OCI-M1 (cell line): ENCODE results near the gene CCDC197.

ENCODE experiments used
- DNase-seq: peaks from one replicate; lab custom pipeline; 2025; lab: John Stamatoyannopoulos, UW

CCDC197 gene

DNA sequence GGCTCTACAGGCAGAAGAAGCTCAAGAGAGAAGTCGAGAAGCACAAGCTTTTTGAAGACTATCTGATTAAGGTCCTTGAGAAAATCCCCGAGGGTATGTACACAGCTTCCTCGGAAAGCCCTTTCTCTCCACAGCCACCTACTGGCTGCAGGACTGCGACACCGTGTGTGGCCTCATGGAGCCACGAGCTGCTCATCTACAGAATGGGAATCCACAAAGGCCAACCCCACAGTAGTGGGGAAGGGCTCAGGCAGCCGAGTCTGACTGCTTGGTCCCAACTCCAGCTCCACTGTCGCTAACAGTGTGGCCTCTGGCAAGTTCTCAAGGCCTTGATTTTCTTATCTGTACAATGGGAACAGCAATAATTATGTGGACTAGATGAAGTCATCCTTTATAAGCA lies 2.5 kb downstream of the CCDC197 start:
- peak; percentile 2 for DNase-seq

GRCh38 chr14:94000267-94000666 lies 3.2 kb downstream of the CCDC197 start:
- no peak for DNase-seq

GRCh38 chr14:94001016-94001415 lies 3.9 kb downstream of the CCDC197 start:
- DNase-seq, result no peak

GRCh38 chr14:94001501-94002396 lies 4.6 kb downstream of the CCDC197 start:
- peak; percentile 53 for DNase-seq

DNA sequence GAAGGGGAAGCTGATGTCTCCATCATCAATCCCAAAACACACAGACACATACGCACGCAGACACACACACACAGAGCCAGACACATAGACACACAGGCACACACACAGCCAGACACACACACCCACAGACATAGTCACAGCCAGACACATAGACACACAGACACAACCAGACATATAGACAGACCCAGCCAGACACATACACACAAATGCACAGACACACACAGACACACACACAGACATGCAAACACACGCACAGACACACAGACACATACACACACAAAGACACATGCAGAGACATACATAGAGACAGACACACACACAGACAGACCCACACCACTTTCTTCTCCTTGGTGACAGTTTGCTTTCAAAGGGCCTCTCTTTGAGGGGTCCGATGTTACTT lies 6.3 kb downstream of the CCDC197 start:
- DNase-seq, result no peak

DNA sequence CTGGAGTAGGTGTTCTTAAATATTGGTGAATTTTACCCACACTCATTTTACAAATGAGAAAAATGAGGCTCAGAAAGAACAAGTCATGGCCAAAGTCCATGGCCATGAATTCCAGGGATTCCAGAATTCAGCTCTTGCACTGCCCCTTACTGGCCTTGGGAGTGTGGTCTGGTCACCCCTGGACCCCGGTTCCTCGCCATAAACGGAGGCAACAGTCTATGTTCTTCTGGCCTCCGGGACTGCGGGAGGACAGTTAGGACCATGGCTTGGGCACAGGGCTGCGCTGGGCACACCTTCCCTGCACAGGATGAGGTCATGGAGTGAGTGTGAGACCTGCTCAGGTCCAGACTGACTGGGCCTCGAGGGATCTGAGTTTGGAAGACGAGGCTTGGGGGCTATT lies 6.9 kb downstream of the CCDC197 start:
- no peak for DNase-seq

DNA sequence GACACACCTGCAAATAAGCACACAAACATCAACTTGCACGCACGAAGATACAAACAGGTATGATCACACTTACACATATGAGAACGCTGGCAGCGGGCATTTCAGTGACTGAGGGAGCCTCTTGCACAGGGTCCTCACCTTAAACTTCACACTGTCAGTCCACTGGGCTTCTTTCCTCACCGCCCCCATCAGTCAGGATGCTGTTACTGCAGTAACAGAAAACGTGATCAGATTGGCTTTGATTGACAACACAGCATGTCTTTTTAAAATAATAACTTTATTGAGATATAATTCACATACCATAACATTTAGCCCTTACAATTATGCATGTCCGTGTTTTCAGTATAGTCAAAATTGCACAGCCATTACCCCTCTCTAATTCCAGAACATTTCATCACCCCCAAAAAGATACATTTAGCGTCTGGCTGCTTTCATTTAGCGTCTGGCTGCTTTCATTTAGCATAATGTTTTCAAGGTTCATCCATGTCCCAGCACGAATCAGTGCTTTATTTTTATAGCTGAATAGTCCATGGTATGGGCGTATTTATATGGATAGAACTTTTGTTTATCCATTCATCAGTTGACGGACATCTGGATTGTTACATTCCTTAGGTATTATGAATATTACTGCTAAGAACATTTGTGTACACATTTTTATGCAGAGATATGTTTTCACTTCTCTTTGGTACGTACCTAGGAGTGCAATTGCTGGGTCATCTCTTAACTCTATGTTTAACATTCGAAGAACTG lies 8.4 kb downstream of the CCDC197 start:
- DNase-seq, result peak; percentile 5

GRCh38 chr14:94008234-94008633 lies 11.1 kb downstream of the CCDC197 start:
- no peak for DNase-seq

DNA sequence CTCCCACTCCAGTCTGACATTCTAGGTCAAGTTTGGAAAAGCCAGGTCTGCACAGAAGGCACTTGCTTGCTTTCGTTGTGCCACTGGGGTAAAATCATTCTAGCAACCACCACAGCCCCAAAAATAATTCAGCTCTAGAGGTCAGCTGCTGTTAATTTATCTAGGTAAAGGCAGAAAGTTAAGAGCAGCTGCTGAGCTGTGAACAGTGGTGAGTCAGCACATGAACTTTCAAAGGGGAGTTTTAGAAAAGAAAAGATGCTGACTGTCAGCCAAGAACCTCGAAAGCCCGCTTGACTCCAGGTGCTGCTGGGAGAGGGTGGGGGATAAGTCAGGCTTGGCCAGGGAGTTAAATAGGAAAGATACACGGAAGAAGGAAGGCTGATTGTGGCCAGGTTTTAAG lies 12.7 kb downstream of the CCDC197 start:
- no peak for DNase-seq

- no peak for DNase-seq
Observed at GRCh38 chr14:94010625-94011024, 13.5 kb downstream of the CCDC197 start.

GRCh38 chr14:94011795-94012194 lies 14.7 kb downstream of the CCDC197 start:
- no peak for DNase-seq

- no peak for DNase-seq
Observed at GRCh38 chr14:94014382-94014781, 17.3 kb downstream of the CCDC197 start.

DNA sequence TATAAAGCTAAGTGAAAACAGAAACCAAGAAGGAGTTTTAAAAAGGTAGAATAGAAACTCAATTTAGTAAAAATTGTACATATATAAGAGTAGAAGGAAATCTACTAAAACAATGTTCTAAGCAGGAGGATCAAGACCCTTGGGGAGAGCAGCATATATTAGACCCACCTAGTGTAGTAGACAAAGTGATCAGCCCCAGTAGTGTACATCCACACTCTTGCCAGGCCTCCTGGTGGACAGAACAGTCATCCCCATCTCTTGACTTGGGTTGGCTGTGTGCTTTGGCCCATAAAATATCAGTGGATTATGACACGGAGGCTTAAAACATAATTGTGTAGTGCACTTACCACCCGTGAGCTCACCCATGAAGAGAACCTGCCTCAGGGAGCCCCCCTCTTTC lies 18.1 kb downstream of the CCDC197 start:
- DNase-seq, result no peak

- DNase-seq, result no peak
Observed at GRCh38 chr14:94016446-94016976, 19.4 kb downstream of the CCDC197 start.

- DNase-seq, result no peak
Observed at GRCh38 chr14:94018308-94018707, 21.2 kb downstream of the CCDC197 start.

- DNase-seq, result no peak
Observed at GRCh38 chr14:94019329-94019728, 22.2 kb downstream of the CCDC197 start.

DNA sequence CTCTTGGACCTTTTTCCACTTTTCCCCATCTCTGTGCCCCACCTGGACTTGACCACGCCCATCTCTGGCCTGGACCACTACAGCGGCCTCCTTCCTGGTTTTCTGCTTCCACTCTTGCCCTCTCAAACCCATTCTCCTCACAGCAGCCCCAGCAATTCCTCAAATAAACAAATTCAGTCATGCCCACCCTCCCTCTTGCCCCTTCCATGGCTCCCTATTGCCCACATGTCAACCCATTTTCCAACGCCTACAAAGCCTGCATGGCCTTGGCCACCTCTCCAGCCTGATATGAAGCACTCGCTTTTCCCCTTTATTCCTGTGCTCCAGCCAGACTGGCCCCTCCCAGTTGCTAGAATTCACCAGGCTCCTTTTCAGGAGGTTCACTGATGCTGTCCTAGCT lies 23.2 kb downstream of the CCDC197 start:
- no peak for DNase-seq

DNA sequence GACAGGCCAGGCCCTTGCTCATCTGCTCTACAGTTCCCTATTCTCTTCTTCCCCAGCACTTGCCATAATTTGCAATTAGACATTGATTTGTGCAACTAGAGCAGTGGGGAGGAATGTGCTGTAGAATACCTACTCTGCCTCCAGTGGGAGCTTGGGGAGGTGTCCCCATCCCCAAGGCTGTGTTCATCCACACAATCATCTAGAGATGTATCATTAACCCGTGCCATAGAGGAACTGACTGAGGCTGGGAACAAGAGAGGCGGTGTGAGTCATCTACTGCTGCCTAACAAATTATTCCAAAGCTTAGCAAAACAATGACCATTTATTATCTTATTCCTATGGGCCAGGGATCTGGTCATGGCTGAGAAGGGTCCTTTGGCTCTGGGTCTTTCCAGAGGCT lies 23.9 kb downstream of the CCDC197 start:
- peak; percentile 6 for DNase-seq

DNA sequence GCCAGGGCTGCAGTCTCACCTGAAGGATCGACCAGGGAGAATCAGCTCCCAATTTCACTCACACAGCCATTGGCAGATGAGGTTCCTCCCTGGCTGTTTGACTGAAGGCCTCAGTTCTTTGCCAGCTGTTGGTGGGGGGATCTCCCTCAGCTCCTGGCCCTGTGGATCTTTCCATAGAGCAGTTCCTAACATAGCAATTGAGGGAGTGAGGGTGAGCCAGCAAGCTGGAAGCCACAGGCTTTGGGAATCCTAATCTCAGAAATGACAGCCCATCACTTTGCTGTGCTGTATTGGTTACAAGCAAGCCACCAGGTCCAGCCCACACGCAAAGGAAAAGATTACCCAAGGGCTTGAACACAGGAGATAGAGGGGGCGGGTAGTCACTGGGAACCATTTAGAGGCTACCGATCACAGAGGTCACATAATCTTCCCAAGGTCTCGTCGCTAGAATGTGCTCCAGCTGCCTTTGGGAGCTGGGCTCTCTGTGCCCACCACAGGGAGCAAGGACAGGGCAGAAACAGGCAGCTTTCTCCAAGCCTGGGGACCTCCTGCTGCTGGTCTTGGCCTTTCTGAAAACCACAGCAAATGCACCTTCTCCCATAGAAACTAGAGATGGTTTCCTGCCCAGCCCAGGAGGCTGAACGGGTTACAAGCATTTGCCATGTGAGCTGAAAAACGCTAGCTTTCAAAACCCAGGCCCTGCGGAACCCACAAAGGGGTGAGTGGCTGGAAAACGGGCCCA lies 24.5 kb downstream of the CCDC197 start:
- DNase-seq, result peak; percentile 6

DNA sequence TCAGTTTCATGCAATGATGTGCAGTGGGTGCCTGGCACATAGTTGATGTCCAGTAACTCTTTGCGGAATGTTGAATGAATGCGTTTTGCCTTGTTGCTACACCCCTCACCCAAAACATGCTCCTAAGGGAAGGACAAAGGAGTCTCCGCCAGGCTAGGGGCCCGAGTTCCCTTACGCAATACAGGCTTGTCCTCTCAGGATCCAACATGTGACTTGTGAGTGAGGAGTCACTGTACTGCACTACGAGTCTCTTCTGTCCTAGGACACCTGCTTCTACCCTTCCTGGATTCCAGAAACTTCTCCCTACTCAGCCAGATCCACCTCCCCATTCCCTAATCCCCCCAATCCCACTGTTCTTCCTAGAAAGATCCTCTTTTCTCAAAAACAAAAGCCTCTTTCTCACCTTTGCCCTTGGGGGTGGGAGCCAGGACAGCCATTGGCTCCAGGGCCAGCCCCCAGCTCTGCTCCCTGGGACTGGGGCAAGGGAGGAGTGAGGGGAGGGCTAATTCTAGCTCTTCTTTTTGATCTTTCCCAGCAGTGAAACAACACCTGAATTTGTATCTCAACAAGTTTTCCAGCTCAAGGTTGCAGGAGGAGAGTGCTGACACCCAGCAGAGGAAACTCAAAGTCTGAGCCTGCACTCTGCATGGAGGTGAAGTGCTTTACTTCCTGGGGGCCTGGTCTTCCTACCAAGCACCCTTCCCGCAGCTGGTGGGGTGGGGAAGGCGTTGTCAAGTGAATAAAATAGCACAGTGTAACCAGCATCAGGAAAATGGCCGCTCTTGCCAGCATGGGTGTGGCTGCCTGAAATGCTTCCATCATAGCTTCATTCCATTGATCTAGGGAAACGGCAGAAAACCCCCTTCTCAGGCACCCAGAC lies 25.7 kb downstream of the CCDC197 start:
- DNase-seq, result no peak

DNA sequence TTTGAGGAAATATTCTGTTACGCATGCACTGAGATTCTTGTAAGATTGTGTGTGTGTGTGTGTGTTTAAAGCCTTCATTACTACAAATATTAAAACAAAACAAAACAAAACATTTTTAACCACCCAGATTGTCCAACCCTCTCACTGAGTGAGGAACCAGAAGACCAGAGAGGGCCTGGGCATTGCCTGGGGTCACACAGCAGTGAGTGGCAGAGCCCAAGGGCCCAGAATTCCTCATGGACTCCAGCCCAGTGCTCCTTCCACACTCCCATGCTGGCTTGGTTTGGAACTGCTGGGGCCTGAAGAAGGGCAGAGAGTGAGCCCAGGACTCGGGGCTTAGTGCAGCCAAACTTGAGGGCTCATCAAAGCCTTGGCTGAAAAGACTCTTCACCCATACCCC lies 27.4 kb downstream of the CCDC197 start:
- no peak for DNase-seq
